Measurements from ENCODE around the gene SH2D1B.

Gene SH2D1B

GRCh38 chr1:162367772-162368171, 44.2 kb downstream of the SH2D1B start:
- ChIA-PET POLR2A (no interaction called here), CTCF (interaction anchor here (2.3 kb wide), 1 partner anchor 11 kb away, joined by 14 read pairs; no protein-coding TSS in a partner anchor)

GRCh38 chr1:162367073-162367472, 44.9 kb downstream of the SH2D1B start:
- CTCF ChIA-PET, result interaction anchor here (1.9 to 2.3 kb wide), 2 partner anchors 10 kb away, joined by 13 to 14 read pairs; no protein-coding TSS in a partner anchor
- POLR2A ChIA-PET, result no interaction called here
- DNase-seq (ENCODE audit: low read depth, low spot score), result no peak
- TF ChIP-seq CTCF (IDR thresholded peaks at IDR 0.05; ENCODE audit: insufficient read depth, low read length, missing control alignments), result no peak
- peak overlapping the region; percentile 46 for H3K4me3 ChIP-seq (ENCODE audit: low read depth, low read length)

More at GRCh38 chr1:162367772-162368171, 44.2 kb downstream of the SH2D1B start:
- DNase-seq (ENCODE audit: low read depth, low spot score), result no peak
- H3K4me3 ChIP-seq (ENCODE audit: low read depth, low read length), result no peak overlapping the region
- no peak for TF ChIP-seq CTCF (IDR thresholded peaks at IDR 0.05; ENCODE audit: insufficient read depth, low read length, missing control alignments)

GRCh38 chr1:162366671-162367070, 45.3 kb downstream of the SH2D1B start:
- ChIA-PET POLR2A (no interaction called here), CTCF (interaction anchor here (1.9 kb wide), 1 partner anchor 10 kb away, joined by 13 read pairs; no protein-coding TSS in a partner anchor)
- no peak for TF ChIP-seq CTCF (IDR thresholded peaks at IDR 0.05; ENCODE audit: insufficient read depth, low read length, missing control alignments)
- no peak for DNase-seq (ENCODE audit: low read depth, low spot score)
- peak overlapping the region; percentile 46 for H3K4me3 ChIP-seq (ENCODE audit: low read depth, low read length)

- no peak for DNase-seq (ENCODE audit: low read depth, low spot score)
- TF ChIP-seq CTCF (IDR thresholded peaks at IDR 0.05; ENCODE audit: insufficient read depth, low read length, missing control alignments), result no peak
- ChIA-PET POLR2A (no interaction called here), CTCF (interaction anchor here (1.9 kb wide), 1 partner anchor 9 kb away, joined by 13 read pairs; no protein-coding TSS in a partner anchor)
- H3K4me3 ChIP-seq (ENCODE audit: low read depth, low read length), result no peak overlapping the region
Measured at GRCh38 chr1:162366149-162366548, 45.8 kb downstream of the SH2D1B start.

GRCh38 chr1:162365284-162366020, 46.5 kb downstream of the SH2D1B start:
- DNase-seq (ENCODE audit: low read depth, low spot score), result no peak
- no peak overlapping the region for H3K4me3 ChIP-seq (ENCODE audit: low read depth, low read length)
- ChIA-PET POLR2A (no interaction called here), CTCF (interaction anchor here (1.9 kb wide), 1 partner anchor 8 kb away, joined by 13 read pairs; no protein-coding TSS in a partner anchor)
- no peak for TF ChIP-seq CTCF (IDR thresholded peaks at IDR 0.05; ENCODE audit: insufficient read depth, low read length, missing control alignments)

GRCh38 chr1:162364498-162364897, 47.4 kb downstream of the SH2D1B start:
- no peak overlapping the region for H3K4me3 ChIP-seq (ENCODE audit: low read depth, low read length)
- no peak for TF ChIP-seq CTCF (IDR thresholded peaks at IDR 0.05; ENCODE audit: insufficient read depth, low read length, missing control alignments)
- ChIA-PET CTCF (no interaction called here), POLR2A (no interaction called here)
- no peak for DNase-seq (ENCODE audit: low read depth, low spot score)
